HG03521 (cell line): ENCODE data around the gene GJA4.

ENCODE experiments used
- ATAC-seq: cut with Tn5 transposase; IDR thresholded peaks from one replicate; pipeline ENCODE4 v1.9.1; 2021; ENCODE audit warnings: mild to moderate bottlenecking, moderate library complexity; ENCODE audit not compliant: unreplicated experiment

GJA4 gene

GRCh38 chr1:34829250-34829649 is 36.5 kb downstream of the GJA4 start:
- no peak for ATAC-seq

- ATAC-seq: no peak
Measured at GRCh38 chr1:34831721-34832246, 39.0 kb downstream of the GJA4 start.

- no peak for ATAC-seq
Measured at GRCh38 chr1:34833711-34834110, 40.9 kb downstream of the GJA4 start.

DNA sequence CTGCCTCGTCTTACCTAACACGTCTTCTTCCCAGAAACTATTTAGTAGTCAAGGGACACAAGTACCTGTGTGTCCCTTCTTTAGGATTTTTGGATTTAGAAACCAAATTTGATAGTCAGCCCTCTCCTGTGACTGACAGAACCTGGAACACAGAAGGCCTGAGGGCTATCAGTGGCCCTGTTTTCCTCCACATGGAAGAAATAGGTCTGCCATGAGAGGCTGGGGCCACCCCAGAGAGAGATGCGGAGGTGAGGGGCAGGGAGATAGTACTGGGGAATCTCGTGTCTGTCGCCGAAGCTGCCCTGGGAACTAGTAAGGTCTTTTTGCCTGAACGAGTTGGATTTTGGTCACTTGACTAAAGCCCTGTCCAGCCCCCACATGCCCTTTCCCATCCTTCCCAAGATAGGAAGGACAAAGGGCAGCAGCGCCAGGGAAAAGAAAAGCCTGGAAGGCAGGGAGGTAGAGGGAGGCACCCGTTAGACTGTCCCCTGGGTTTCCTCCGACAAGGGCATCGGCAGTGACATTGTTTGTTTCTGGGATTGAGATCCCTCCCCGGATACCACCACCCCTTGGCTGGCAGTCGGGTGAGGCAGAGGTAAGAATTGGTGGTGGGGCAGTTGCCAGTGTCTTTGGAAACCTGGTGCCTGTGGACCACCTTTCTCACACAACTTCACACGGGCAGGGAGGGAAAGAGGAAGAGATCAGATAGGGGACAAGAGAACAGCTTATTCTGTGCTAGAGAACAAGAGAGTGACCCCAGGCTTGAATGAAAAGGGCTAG is 46.9 kb downstream of the GJA4 start:
- no peak for ATAC-seq

DNA sequence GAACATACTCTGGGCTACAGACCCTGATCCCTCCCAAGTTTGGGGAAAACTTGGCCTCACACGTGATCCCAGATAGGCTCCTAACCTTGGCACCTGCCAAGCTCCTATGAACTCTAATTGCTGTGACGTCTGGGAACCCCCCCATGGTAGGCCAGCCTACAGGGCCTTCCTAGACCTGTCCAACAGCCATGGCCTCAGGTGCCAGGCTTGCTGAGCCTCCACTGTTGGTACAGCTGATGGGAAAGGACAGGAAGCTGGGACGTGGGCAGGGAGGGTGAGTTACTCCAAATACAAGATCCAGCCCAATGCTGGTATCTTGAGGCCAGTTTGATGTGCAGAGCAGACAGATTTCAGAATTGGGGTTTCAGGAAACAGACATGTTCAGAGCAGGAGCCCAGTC is 47.6 kb downstream of the GJA4 start:
- ATAC-seq: no peak

- no peak for ATAC-seq
Measured at GRCh38 chr1:34842073-34842472, 49.3 kb downstream of the GJA4 start.

GRCh38 chr1:34842952-34843371 is 50.2 kb downstream of the GJA4 start:
- no peak for ATAC-seq

DNA sequence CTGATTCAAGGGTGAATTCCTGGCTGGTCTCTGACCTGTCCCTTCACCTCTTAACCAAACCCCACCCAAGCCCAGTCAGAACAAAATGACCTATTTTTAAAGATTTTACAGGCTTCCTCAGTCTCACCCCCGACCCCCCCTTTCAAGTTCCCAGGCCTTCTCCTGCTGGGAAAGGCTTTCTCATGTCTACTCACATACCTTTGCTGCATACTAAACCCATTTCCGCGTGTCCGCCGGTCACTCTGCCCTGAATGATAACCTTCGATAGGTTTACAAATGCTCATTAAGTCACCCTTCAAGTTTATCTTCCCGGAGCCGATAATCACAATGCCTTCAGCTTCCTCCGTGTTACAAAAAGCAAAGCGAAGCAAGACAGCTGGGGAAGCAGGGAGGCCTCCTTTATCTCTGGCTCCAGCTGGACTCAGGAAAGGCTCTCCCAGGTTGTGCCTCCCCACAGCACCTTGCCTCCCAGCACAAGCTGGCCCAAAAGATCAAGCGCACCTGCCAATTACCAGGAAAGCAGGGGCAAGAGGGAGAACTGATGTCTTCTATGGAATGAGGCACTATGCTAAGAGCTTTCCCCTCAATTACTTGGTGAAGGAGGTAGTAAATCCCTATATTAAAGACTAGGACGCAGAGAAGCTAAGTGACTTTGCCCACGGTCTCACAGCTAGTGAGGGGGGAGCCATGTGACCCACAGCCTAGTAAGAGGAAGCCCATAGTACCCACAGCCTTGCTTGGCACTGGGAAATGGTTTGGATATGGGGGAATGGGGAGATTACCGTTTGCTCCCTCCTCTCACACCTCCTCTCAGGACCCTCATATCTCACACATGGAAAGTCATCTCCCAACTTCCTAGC is 50.8 kb downstream of the GJA4 start:
- no peak for ATAC-seq

GRCh38 chr1:34844252-34844634 is 51.4 kb downstream of the GJA4 start:
- no peak for ATAC-seq
